NOMO-1 treated with DMSO at 0.1 percent for 48 hours (cell line): ENCODE measurements around the gene CA14.
"Not testable (repeated sequence)": the region's sequence is repeated elsewhere in the genome, so short reads cannot be mapped to it uniquely, and the experiment has no call there.

Experiments used
- DNase-seq: peaks from one replicate; lab custom pipeline; 2025; ENCODE audit not compliant: unreplicated experiment; lab: John Stamatoyannopoulos, UW

CA14 gene

GRCh38 chr1:150235852-150236613, 21.5 kb upstream of the CA14 start, which contains the start of gene ANP32E:
Gene ANP32E, minus strand, starts transcription at chr1:150236112. Its CDS starts 326 bp downstream, at chr1:150235786.
- DNase-seq: peak; percentile 100

DNA sequence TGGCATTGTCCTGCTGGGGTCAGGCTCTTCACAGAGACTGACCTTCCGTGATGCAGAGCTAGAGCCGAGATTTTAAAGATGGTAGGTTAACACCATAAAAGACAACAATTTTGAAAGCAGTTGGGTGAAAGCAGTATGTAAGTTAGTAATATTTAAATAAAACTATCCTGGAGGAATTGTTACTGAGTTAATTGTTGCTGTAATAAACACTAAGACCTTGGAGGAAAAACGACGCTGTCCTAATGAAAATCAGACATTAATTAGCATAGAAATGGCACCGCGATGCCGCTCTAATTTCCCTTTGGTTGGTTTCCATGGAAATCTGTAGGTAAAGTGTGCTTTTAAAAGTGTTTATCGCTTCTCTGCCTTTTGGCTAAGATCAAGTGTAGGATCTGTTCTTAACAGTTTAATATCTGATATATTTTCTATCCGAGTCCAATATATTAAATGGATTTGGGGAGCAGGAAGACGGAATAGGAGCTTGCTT, 20.9 kb upstream of the CA14 start:
- no peak for DNase-seq

- DNase-seq: not testable (repeated sequence)
Observed at GRCh38 chr1:150237176-150237575, 20.4 kb upstream of the CA14 start.

- no peak for DNase-seq
Observed at GRCh38 chr1:150237746-150238145, 19.8 kb upstream of the CA14 start.

GRCh38 chr1:150243003-150243402, 14.6 kb upstream of the CA14 start:
- DNase-seq: no peak

DNA sequence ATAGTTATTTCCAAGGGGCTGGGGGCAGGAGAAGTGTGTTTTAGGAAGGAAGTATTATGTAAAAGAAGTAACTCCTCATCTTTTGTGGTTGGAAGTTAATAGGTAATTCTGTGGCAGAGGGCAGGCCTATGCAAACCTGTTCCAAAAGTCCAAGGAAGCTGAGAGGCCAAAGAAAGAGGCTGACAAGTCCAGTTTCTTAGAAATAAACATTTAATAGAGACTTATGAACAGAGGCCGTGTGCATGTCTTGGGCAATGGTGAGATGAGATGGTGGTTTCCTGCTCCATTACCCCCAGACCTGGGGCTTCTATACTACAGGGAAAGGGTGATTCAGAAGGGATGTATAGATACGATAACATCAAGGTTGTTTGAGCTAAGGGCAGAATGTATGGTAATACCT, 7.6 kb upstream of the CA14 start:
- DNase-seq: no peak

- no peak for DNase-seq
Observed at GRCh38 chr1:150256198-150256553, 1.4 kb upstream of the CA14 start.

GRCh38 chr1:150256554-150257341, 826 bp upstream of the CA14 start:
- DNase-seq: no peak

DNA sequence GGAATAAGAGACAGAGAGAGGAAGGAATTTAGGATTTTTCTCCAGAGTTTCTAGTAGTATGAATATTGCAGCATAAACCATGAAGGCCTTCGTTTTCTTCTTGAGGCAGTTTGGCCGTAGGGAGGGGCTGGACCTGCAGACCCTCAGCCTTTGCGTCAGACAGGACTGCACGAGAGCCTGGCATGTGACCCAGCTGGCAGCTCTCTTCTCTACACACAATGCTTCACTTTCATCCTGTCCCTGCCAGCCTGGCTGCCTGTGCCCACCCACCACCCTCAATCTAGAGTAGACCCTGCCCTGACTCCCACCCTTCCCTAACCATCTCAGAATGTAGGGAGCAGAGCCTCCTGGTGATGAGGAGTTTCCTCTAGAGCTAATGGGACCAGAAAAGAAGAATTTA, 1.6 kb downstream of the CA14 start:
- no peak for DNase-seq

DNA sequence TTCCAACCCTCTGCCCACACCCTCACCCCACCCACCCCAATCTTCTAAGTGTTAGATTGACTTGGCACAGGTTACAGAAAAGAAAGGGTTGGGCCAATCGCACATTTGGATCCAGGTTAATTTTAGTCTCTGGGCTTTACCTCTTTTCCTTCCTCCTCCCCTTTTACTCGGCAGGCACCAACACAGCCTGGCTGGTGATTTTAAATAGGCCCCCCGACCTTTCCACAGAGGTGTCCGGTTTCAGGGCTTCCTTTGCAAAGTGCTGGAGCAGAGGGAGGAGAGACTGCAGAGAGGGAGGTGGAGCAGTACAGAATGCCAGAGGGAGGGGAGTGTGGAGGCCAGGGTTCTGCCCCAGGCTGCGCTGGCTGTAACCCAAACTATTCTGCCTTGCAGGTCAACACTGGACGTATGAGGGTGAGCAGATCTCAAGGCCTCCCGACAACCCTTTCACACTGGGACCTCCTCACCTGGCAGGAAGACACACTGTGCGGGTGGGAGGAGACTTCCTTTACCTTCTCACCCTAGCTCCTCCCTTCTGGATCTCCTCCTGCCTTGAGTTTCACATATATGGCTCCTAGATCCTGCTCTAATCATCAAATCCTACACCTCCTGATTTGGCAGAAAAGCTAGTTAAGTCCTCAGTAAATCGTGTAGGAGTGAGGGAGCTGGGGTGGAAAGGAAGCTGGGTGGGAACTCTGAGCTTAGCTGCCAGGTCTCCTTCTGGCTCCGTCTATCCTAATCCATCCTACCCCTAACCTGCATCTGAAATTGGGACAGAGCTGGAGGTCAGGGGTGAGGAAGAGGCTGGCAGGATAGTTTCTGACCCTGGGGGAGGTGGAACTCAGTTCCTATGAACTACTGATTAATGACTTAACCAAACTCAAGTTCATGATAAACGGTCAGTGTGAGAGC, 2.4 kb downstream of the CA14 start:
- DNase-seq: no peak

DNA sequence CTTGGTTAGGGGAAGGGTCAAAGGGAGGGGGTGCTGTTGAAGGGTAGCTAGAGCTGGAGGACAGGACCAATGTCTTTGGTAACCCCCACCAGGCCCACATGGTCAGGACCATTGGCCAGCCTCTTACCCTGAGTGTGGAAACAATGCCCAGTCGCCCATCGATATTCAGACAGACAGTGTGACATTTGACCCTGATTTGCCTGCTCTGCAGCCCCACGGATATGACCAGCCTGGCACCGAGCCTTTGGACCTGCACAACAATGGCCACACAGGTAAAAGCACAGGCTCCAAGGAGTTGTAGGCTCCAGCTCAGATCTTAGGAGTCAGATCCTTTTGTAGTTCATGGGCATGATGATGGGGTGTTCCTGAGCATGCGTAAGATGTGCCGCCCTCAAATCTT, 3.8 kb downstream of the CA14 start:
- DNase-seq: no peak

GRCh38 chr1:150262388-150263320, 5.1 kb downstream of the CA14 start:
- no peak for DNase-seq

- no peak for DNase-seq
Observed at GRCh38 chr1:150263549-150263948, 6.0 kb downstream of the CA14 start.

DNA sequence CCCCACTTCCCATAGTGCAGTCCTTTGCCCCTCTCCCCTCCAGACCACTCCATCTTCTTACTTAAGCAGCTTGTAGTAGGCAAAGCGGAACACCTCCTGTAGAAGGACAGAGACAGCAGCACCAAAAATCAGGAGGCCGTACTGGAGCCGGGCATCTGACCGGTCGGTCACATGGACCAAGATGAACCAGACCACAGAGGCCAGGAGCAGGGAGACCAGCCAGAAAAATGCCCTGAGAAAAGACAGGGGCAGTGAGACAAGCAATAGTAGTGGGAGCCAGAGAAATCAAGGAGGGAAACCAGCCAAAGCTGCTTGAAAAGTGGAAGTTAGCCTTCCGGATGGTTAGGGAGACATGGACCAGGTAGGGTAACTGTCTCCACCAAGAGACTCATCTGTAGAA, 10.3 kb downstream of the CA14 start:
- DNase-seq: no peak

DNA sequence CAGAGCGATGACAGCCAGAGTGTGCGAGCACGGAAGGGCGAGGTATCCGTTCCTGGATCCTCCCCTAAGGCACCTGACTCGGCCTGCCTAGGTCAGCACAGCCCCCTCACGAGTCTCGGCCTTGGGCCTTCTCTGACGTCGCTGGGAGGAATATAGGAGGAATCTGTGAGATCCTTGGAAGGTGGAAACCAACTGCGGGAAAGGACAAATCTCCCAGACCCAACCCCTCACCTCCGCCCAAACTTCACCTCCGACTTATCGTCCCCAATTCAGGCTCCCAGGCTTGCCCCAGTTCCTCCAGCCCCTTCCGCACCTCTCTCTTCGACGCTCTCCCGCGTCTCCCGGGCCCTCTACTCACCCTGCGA, 10.7 kb downstream of the CA14 start:
- DNase-seq: no peak

DNA sequence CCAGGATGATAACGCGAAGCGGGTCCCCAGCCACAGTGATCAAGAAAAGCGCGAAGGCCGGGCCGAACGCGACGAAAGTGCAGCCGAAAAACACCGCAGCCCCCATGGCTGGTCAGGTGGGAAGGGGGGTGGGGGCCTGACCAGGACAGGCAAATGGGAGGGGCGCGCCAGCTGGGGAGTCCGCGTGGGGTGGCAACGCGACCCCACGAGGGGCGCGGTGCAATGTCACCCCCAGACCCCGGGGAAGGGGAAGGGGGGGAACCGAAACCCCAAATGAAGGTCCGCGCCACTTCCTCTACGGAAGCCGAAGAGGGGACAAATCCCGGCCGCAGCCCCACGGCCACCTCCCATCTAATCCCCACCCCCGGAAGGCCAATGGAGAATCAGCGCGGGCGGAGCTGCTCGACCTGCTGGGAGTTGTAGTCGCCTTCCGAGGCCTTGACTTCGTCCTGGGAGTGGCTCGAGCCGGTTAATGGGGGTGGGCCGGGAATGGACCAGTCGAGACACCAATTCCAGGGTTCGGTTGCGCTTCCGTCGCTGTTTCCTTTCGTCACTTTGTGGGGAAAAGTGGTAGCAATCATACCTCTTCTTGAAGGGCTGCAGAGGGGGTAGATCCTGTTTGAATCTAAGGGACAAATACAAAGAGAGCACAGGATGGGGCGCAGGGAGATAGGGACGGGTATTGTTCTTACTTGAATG, 11.3 kb downstream of the CA14 start, which contains the start of gene APH1A:
TSS of gene APH1A (minus strand) at position 312 of the 699 bp plus-strand sequence. CDS start at position 106, 206 bp downstream.
- DNase-seq: peak; percentile 97

DNA sequence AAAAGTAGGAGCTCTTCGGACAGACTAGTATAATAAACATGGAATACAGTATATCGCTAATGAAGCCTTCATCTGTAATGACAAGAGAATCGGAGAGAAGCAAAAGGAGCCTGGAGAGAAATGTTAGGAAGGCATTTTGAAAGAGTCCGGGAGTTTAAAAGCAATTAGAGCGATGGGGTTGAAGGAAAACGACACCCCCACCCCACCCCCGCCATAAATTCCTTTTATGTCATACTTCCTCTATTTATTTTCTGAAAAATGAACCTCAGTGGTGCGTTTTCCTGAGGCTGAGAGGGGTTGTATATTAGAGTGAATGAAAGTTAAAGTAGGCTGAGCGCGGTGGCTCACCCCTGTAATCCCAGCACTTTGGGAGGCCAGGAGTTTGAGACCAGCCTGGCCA, 11.9 kb downstream of the CA14 start:
- DNase-seq: no peak

- peak; percentile 29 for DNase-seq
Observed at GRCh38 chr1:150271291-150271959, 13.9 kb downstream of the CA14 start.

DNA sequence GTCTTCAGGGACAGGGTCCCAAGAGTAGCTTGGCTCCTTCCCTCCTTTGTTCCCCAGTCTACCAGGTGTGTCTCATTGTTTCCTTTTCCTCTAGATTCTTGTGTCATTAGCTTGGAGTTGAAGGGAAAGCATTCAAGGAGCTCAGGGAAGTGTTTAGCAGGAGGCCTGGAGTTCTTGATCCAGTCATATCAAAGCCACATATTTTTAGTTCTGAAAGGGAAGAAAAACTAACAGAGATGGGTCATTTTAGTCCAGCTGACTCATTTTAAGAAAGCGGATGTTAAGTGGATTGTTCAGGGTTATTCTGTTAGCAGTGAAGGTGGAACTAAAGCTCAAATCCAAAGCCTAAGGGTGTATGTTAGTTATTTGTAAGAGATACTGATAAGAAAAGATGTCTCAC, 15.7 kb downstream of the CA14 start:
- peak; percentile 73 for DNase-seq
